Esophagus squamous epithelium (tissue), 5 donors: ENCODE measurements around the gene NKD2. TPM values are rescaled to one million over a fixed set of nuclear protein-coding genes. Genes with fewer than 3 reads are reported as not detected.
A peak's percentile ranks its signal among the peaks of the same experiment; 100 is the strongest.

Source experiments
- DNase-seq: peaks from one replicate; lab custom pipeline; 2025; lab: John Stamatoyannopoulos, UW
- H3K27ac ChIP-seq, 4 donors: fragments of 200-600 bp; sonication (generic); one replicate each; pipeline ENCODE4 v1.5.1; 2016 to 2019; ENCODE audit warnings: mild to moderate bottlenecking in 1 of 4
- H3K27me3 ChIP-seq, 4 donors: fragments of 200-600 bp; sonication (generic); 1 replicate in 3 of 4; 2 replicates in 1 of 4; pipeline versions ENCODE4 v1.5.1 to v1.6.0; 2017 to 2021; ENCODE audit warnings: antibody characterized with exemption in 1 of 4
- H3K36me3 ChIP-seq, 3 donors: fragments of 200-600 bp; sonication (generic); one replicate each; pipeline ENCODE4 v1.5.1; 2016 to 2019
- H3K4me1 ChIP-seq, 3 donors: fragments of 200-600 bp; sonication (generic); one replicate each; pipeline ENCODE4 v1.5.1; 2017 to 2019
- H3K4me3 ChIP-seq, 4 donors: fragments of 200-600 bp; sonication (generic); 1 replicate in 3 of 4; 2 replicates in 1 of 4; pipeline ENCODE4 v1.5.1; 2016 to 2019; ENCODE audit warnings: mild to moderate bottlenecking in 2 of 4, moderate library complexity in 1 of 4
- H3K9me3 ChIP-seq, 3 donors: fragments of 200-600 bp; sonication (generic); one replicate each; pipeline ENCODE4 v1.5.1; 2016 to 2019
- POLR2A ChIP-seq, 4 donors: fragments of 450-650 bp; IDR thresholded peaks; one replicate each; pipeline ENCODE4 v1.6.1; 2017; ENCODE audit warnings: antibody characterized with exemption in 4 of 4, mild to moderate bottlenecking in 4 of 4, moderate library complexity in 3 of 4
- WGBS, 2 donors: methylation state at CpG; one replicate each; pipeline ENCODE4 v1.1.5; 2018; 5-methylcytosine and 5-hydroxymethylcytosine counted together
- intact Hi-C: fragments of 100-400 bp; cut with DNase I; formaldehyde crosslinking; loops from one replicate; pipeline ENCODE4 v1.15.0; 2022
- total RNA-seq, 4 donors: library from RNA; depleted of rRNA; stranded (reverse); fragments of >200 nt; gene quantifications; one replicate each; pipeline ENCODE4 v1.1.0, GENCODE V29; 2016
- TF ChIP-seq, protein P1 (sequence below), 6 experiments: fragments of 450-650 bp in 4 of 6; fragments of 200-600 bp in 2 of 6; sonication (generic) in 2 of 6; IDR thresholded peaks; one replicate each; pipeline ENCODE4 v1.5.1; 2016 to 2019; ENCODE audit warnings: antibody characterized with exemption in 6 of 6, mild to moderate bottlenecking in 4 of 6, moderate library complexity in 4 of 6
- donor health status: DM: yes; HTN: yes; CAD: no.

NKD2 gene
- total RNA-seq, 4 donors from 2014 or later: 1.2 to 11.3 (median 1.5) TPM

DNA sequence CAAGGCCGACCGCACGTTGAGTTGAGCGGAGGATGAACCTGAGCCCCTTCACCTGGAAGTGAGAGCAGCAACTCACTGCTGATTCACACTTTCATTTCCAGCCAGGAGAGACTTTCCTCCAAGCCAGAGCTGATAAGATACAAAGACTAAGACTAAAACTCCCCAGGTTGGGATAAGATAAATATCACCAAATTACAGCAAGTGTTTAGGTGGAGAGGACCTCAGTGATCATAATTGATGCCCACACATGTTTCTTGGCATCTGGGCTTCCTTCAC lies 6.4 kb upstream of the NKD2 start:
- Histone ChIP-seq H3K36me3 (no peaks in the 10 kb centered on the region), H3K27me3 (peaks cover 0 to 87% (median 3%) of the 10 kb centered on the region in 4 donors), H3K4me3 (no peak overlapping the region), H3K4me1 (peaks cover 15 to 47% (median 20%) of the 10 kb centered on the region in 3 donors), H3K9me3 (no peaks in the 10 kb centered on the region), H3K27ac (no peak overlapping the region)
- no peak for DNase-seq
- TF ChIP-seq, protein P1, sequence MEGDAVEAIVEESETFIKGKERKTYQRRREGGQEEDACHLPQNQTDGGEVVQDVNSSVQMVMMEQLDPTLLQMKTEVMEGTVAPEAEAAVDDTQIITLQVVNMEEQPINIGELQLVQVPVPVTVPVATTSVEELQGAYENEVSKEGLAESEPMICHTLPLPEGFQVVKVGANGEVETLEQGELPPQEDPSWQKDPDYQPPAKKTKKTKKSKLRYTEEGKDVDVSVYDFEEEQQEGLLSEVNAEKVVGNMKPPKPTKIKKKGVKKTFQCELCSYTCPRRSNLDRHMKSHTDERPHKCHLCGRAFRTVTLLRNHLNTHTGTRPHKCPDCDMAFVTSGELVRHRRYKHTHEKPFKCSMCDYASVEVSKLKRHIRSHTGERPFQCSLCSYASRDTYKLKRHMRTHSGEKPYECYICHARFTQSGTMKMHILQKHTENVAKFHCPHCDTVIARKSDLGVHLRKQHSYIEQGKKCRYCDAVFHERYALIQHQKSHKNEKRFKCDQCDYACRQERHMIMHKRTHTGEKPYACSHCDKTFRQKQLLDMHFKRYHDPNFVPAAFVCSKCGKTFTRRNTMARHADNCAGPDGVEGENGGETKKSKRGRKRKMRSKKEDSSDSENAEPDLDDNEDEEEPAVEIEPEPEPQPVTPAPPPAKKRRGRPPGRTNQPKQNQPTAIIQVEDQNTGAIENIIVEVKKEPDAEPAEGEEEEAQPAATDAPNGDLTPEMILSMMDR (IDR thresholded peaks at IDR 0.05): no peak
- TF ChIP-seq POLR2A (IDR thresholded peaks at IDR 0.05): no peak
- intact Hi-C loops: no loop called here
- 85 to 91% methylated on average over 4 of the region's 4 CpGs for WGBS, 2 donors

DNA sequence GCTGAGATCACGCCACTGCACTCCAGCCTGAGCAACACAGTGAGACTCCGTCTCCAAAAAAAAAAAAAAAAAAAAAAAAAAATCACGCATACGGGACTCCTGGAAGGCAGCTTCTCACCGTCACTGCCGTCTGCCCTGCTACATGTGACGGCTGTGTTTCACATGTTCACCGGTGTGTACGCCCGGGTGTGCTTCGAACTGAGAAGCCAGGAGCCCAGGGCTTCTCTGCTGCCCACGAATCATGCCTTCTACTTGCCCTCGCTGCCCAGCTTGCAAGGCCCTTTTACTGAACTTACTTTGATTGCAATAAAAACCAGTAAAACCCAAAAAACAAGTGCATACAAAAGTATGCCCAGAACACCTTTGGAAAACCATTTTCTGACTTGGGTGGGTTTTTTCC lies 5.8 kb upstream of the NKD2 start:
- TF ChIP-seq POLR2A (IDR thresholded peaks at IDR 0.05): no peak
- TF ChIP-seq, protein P1 (IDR thresholded peaks at IDR 0.05): no peak
- WGBS, 2 donors: 47 to 68% methylated on average over 11 to 13 of the region's 13 CpGs
- no peaks in the 10 kb centered on the region for H3K9me3 ChIP-seq
- peaks cover 0 to 89% (median 3%) of the 10 kb centered on the region in 4 donors for H3K27me3 ChIP-seq
- H3K4me1 ChIP-seq: peaks cover 15 to 46% (median 22%) of the 10 kb centered on the region in 3 donors
- H3K4me3 ChIP-seq: no peak overlapping the region
- intact Hi-C loops: no loop called here
- H3K36me3 ChIP-seq: no peaks in the 10 kb centered on the region
- no peak overlapping the region for H3K27ac ChIP-seq
- no peak for DNase-seq

DNA sequence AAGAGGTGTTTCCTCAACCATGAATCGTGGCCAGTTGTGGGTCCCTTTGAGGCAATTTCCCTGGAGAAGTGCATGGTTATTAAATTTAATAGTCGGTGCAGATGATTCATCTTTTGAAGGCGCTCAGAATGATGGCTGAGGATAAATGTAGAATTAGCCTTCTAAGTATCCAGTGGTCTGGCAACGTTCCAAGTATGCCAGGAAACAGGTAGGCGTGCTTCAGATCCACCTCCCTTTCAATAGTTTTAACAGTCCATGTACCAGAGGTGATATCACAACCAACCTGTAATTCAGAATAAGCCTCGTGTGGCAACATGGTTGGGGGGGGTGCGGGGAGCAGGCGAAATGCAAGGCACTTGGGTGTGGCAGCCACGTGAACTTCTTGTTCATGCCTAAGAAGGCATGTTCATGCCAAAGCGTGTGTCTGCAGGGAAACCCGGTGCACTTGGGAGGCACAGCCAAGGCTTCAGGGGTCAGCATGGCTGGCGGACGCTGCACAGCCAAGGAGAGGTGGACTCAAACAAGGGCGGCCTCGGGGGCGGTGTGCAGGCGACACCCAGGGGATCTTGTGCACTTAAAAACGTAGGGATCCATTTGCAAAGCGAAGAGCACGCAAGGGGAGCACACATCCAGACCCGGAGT lies 5.2 kb upstream of the NKD2 start:
- intact Hi-C loops: no loop called here
- no peak for TF ChIP-seq POLR2A (IDR thresholded peaks at IDR 0.05)
- TF ChIP-seq, protein P1 (IDR thresholded peaks at IDR 0.05): no peak
- peak overlapping the region in 3 of 4 donors; percentile 46 to 74 (median 50) for H3K4me3 ChIP-seq
- 32 to 47% methylated on average over 18 to 21 of the region's 21 CpGs for WGBS, 2 donors
- H3K36me3 ChIP-seq: no peaks in the 10 kb centered on the region
- H3K4me1 ChIP-seq: peaks cover 21 to 47% (median 28%) of the 10 kb centered on the region in 3 donors
- peak overlapping the region; percentile 62 to 83 (median 72) for H3K27ac ChIP-seq
- peaks cover 0 to 89% (median 3%) of the 10 kb centered on the region in 4 donors for H3K27me3 ChIP-seq
- no peaks in the 10 kb centered on the region for H3K9me3 ChIP-seq
- DNase-seq: no peak

DNA sequence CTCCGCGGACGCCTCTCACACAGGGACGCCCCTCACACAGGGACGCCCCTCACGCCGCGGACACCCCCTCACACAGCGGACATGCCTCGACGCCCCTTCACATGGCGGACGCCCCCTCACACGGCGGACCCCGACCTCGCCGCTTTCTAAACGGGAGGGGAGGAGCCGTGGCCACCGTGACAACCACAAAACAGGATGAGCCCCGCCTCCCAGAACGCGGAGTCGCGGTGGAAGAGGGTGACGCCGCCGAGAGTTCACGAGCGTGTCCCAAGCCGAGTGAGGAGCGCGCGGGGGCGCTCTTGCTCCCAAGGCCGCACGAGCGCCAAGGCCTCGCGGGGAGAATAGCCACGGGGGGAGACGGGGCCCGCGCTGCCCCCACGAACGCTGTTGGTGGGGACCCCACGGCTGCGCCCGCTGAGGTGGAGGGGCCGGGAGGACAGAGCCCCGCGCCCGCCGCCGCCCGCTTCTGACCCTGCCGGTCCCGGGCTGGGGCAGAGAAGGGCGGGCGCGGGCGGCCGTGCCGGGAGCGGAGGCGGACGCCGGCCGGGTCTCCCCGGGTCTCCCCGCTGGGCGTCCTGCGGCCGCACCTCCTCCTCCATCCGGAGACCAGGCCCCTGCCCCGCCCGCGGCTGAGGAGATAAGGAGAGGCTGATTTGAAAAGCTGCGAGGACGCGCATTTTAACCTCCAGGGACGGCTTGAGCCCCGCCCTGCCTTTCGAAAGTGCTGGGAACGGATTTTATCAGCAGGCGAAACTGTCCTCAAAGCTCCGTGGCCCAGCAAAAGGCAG lies 3.9 kb upstream of the NKD2 start:
- Histone ChIP-seq H3K9me3 (no peaks in the 10 kb centered on the region), H3K27me3 (peaks cover 0 to 89% (median 7%) of the 10 kb centered on the region in 4 donors), H3K36me3 (no peaks in the 10 kb centered on the region), H3K4me3 (peak overlapping the region; percentile 34 to 74 (median 48)), H3K4me1 (peaks cover 25 to 58% (median 38%) of the 10 kb centered on the region in 3 donors), H3K27ac (peak overlapping the region; percentile 62 to 83 (median 72))
- no peak for DNase-seq
- WGBS, 2 donors: 0% methylated on average over 6 of the region's 88 CpGs; no CpG with 5 or more reads in 1 of the 2 donors
- intact Hi-C loops: no loop called here
- TF ChIP-seq POLR2A (IDR thresholded peaks at IDR 0.05): no peak
- TF ChIP-seq, protein P1 (IDR thresholded peaks at IDR 0.05): peak in 2 of 6 experiments; percentile 24 to 31
